Ishikawa (cell line): ENCODE measurements around the gene CCSAP.

Experiments
- CEBPB ChIP-seq: IDR thresholded peaks from 2 replicates; pipeline ENCODE4 v1.6.1; 2012
- CREB1 ChIP-seq: IDR thresholded peaks from 2 replicates; pipeline ENCODE4 v1.6.1; 2012; ENCODE audit warnings: low read depth
- EGR1 ChIP-seq: IDR thresholded peaks from 2 replicates; pipeline ENCODE4 v1.6.1; 2012
- EP300 ChIP-seq: IDR thresholded peaks from 2 replicates; pipeline ENCODE4 v1.6.1; 2012; ENCODE audit warnings: borderline replicate concordance
- FOXM1 ChIP-seq: IDR thresholded peaks from 2 replicates; pipeline ENCODE4 v1.6.1; 2012; ENCODE audit warnings: low read depth, borderline replicate concordance
- NFIC ChIP-seq: IDR thresholded peaks from 2 replicates; pipeline ENCODE4 v1.6.1; 2012
- RAD21 ChIP-seq: IDR thresholded peaks from 2 replicates; pipeline ENCODE4 v1.6.1; 2012; ENCODE audit warnings: low read depth
- TAF1 ChIP-seq: IDR thresholded peaks from 2 replicates; pipeline ENCODE4 v1.6.1; 2012; ENCODE audit warnings: low read depth, mild to moderate bottlenecking
- TCF12 ChIP-seq: IDR thresholded peaks from 2 replicates; pipeline ENCODE4 v1.6.1; 2012; ENCODE audit warnings: low read depth
- TEAD4 ChIP-seq: IDR thresholded peaks from 2 replicates; pipeline ENCODE4 v1.6.1; 2012
- USF1 ChIP-seq: IDR thresholded peaks from 2 replicates; pipeline ENCODE4 v1.6.1; 2012
- YY1 ChIP-seq: IDR thresholded peaks from 2 replicates; pipeline ENCODE4 v1.6.1; 2012; ENCODE audit warnings: low read depth
- ZBTB7A ChIP-seq: IDR thresholded peaks from 2 replicates; pipeline ENCODE4 v1.6.1; 2012; ENCODE audit warnings: low read depth
- TF ChIP-seq, protein P1 (sequence below): IDR thresholded peaks from 2 replicates; pipeline ENCODE4 v1.6.1; 2012
- TF ChIP-seq, protein P2 (sequence below): IDR thresholded peaks from 2 replicates; pipeline ENCODE4 v1.6.1; 2012; ENCODE audit warnings: low read depth, mild to moderate bottlenecking

Gene CCSAP

GRCh38 chr1:229287267-229287666, 55.6 kb downstream of the CCSAP start:
- no peak for TF ChIP-seq NFIC

GRCh38 chr1:229286099-229286766, 56.6 kb downstream of the CCSAP start:
- TF ChIP-seq NFIC (no peak), EGR1 (no peak), ZBTB7A (no peak), USF1 (no peak)

DNA sequence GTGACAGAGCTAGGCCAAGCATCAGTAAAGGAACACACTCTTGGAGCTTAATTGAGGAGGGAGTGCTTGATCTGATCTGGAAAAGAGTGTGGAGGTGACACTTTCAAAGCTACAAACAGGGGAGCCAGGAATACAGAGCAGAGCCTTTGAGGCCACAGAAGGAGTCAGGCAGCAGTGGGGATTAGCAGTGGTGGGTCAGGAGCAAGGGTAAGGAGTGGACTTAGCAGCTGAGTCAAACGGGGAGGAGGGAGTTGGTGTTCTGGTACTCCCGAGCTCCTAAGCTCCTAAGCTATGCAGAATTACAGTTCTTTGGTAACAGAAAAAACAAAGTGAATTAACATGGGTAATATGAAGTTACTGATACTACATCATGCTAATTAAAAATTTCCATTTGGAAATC, 57.4 kb downstream of the CCSAP start:
- TF ChIP-seq, protein P1, sequence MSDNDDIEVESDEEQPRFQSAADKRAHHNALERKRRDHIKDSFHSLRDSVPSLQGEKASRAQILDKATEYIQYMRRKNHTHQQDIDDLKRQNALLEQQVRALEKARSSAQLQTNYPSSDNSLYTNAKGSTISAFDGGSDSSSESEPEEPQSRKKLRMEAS, result no peak
- no peak for TF ChIP-seq CREB1
- no peak for TF ChIP-seq CEBPB
- no peak for TF ChIP-seq ZBTB7A
- no peak for TF ChIP-seq YY1
- TF ChIP-seq TEAD4, result no peak
- TF ChIP-seq EGR1, result no peak
- no peak for TF ChIP-seq EP300
- TF ChIP-seq RAD21, result no peak
- no peak for TF ChIP-seq NFIC
- TF ChIP-seq TAF1, result no peak
- TF ChIP-seq, protein P2, sequence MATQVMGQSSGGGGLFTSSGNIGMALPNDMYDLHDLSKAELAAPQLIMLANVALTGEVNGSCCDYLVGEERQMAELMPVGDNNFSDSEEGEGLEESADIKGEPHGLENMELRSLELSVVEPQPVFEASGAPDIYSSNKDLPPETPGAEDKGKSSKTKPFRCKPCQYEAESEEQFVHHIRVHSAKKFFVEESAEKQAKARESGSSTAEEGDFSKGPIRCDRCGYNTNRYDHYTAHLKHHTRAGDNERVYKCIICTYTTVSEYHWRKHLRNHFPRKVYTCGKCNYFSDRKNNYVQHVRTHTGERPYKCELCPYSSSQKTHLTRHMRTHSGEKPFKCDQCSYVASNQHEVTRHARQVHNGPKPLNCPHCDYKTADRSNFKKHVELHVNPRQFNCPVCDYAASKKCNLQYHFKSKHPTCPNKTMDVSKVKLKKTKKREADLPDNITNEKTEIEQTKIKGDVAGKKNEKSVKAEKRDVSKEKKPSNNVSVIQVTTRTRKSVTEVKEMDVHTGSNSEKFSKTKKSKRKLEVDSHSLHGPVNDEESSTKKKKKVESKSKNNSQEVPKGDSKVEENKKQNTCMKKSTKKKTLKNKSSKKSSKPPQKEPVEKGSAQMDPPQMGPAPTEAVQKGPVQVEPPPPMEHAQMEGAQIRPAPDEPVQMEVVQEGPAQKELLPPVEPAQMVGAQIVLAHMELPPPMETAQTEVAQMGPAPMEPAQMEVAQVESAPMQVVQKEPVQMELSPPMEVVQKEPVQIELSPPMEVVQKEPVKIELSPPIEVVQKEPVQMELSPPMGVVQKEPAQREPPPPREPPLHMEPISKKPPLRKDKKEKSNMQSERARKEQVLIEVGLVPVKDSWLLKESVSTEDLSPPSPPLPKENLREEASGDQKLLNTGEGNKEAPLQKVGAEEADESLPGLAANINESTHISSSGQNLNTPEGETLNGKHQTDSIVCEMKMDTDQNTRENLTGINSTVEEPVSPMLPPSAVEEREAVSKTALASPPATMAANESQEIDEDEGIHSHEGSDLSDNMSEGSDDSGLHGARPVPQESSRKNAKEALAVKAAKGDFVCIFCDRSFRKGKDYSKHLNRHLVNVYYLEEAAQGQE, result no peak
- TF ChIP-seq FOXM1, result no peak
- TF ChIP-seq USF1, result no peak
- no peak for TF ChIP-seq TCF12

DNA sequence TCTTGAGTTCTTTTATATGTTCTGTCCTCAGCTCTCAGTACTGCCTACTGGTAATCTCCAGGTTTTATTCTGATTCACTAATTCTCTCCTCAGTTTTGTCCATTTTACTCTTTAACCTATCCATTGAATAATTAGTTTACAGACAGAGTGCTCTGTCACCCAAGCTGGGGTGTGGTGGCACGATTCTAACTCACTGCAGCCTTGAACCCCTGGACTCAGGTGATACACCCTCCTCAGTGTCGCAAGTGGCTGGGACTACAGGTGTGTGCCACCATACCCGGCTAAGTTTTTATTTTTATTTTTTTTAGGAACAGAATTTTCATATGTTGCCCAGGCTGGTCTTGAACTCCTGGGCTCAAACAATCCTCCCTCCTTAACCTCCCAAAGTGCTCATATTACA, 58.0 kb downstream of the CCSAP start:
- TF ChIP-seq, protein P1, result no peak
- TF ChIP-seq CREB1 (no peak), CEBPB (no peak), RAD21 (no peak), USF1 (no peak), EGR1 (no peak), TEAD4 (no peak)
- TF ChIP-seq, protein P2, result no peak

GRCh38 chr1:229283183-229283611, 59.6 kb downstream of the CCSAP start:
- no peak for TF ChIP-seq TAF1
- TF ChIP-seq CREB1, result no peak
- TF ChIP-seq TEAD4, result no peak
- no peak for TF ChIP-seq USF1
- no peak for TF ChIP-seq EP300
- TF ChIP-seq RAD21, result no peak
- TF ChIP-seq EGR1, result no peak
- no peak for TF ChIP-seq NFIC
- TF ChIP-seq, protein P2, result no peak
- TF ChIP-seq CEBPB, result no peak
- TF ChIP-seq, protein P1, result no peak
- TF ChIP-seq ZBTB7A, result no peak
- TF ChIP-seq FOXM1, result no peak
- TF ChIP-seq TCF12, result no peak
